Measurements from ENCODE around the gene SLC30A10. TPM values are rescaled to one million over a fixed set of nuclear protein-coding genes. Genes with fewer than 3 reads are reported as not detected.

SLC30A10 gene
- total and polyA plus RNA-seq, 10 of the 15 experiments (the other 5 are each of a cell fraction or from before 2014, with no cell fraction given) = not detected

GRCh38 chr1:219900201-219900600 lies 28.2 kb downstream of the SLC30A10 start (continued):
- TF ChIP-seq ZBTB33 (IDR thresholded peaks at IDR 0.05) = no peak
- no peak for TF ChIP-seq NFIC (IDR thresholded peaks at IDR 0.05; ENCODE audit: low read depth, low read length)

GRCh38 chr1:219898375-219898774 lies 30.0 kb downstream of the SLC30A10 start:
- no peaks in the 10 kb centered on the region for H3K4me1 ChIP-seq (ENCODE audit: control insufficient read depth, insufficient read depth, low read length)
- ChIA-PET CTCF (no interaction called here), RAD21 (ENCODE audit: unreplicated experiment) (no interaction called here), SMC1A (ENCODE audit: uncharacterized antibody, unreplicated experiment) (no interaction called here), POLR2A (no interaction called here)
- H4K20me1 ChIP-seq (ENCODE audit: control insufficient read depth, insufficient read depth) = no peaks in the 10 kb centered on the region
- H3K27me3 ChIP-seq (replicated peaks in 1 of 2; ENCODE audit: control insufficient read depth in 2 of 2, insufficient read depth in 2 of 2, low read length in 1 of 2) = no peaks in the 10 kb centered on the region
- H3K27ac ChIP-seq (ENCODE audit: control insufficient read depth, insufficient read depth) = no peak overlapping the region
- H2AFZ ChIP-seq (ENCODE audit: control insufficient read depth, low read depth, low read length) = no peak overlapping the region
- DNase-seq (ENCODE audit: low read depth, low spot score) = no peak
- in situ Hi-C loops (cut with MboI) (no loop called here), intact Hi-C loops (cut with micrococcal nuclease; ENCODE audit: unreplicated experiment) (no loop called here)
- H3K4me3 ChIP-seq = no peak overlapping the region
- H3K9me3 ChIP-seq (replicated peaks; ENCODE audit: control insufficient read depth, insufficient read depth, low read length) = no peaks in the 10 kb centered on the region
- no peak for FAIRE-seq
- no peak for ATAC-seq
- WGBS (ENCODE audit: insufficient coverage, insufficient replicate concordance, low lambda C conversion rate, missing lambda C conversion rate) = 20% methylated on average over 5 of the region's 5 CpGs
- H3K79me2 ChIP-seq (ENCODE audit: control insufficient read depth, insufficient read depth, low read length) = no peaks in the 10 kb centered on the region
- no peak for TF ChIP-seq CBFB (IDR thresholded peaks at IDR 0.05; ENCODE audit: low read depth)
- no peak for TF ChIP-seq SPI1 (IDR thresholded peaks at IDR 0.05; ENCODE audit: borderline replicate concordance, insufficient read depth, low read depth, low read length)
- TF ChIP-seq SP1 (IDR thresholded peaks at IDR 0.05; ENCODE audit: low read depth, low read length) = no peak
- TF ChIP-seq RAD21 (IDR thresholded peaks at IDR 0.05; ENCODE audit: insufficient read depth, low read depth, low read length) = no peak
- TF ChIP-seq ZNF592 (IDR thresholded peaks at IDR 0.05) = no peak
- TF ChIP-seq SUPT20H (IDR thresholded peaks at IDR 0.05; ENCODE audit: borderline replicate concordance, control insufficient read depth, low read depth, low read length) = no peak
- TF ChIP-seq MTA3 (IDR thresholded peaks at IDR 0.05; ENCODE audit: borderline replicate concordance, low read length) = no peak
- TF ChIP-seq PAX8 (IDR thresholded peaks at IDR 0.05) = no peak
- no peak for TF ChIP-seq RAD51 (IDR thresholded peaks at IDR 0.05)
- TF ChIP-seq MLLT1 (IDR thresholded peaks at IDR 0.05) = no peak
- no peak for TF ChIP-seq IKZF1 (conservative IDR thresholded peaks at IDR 0.05)
- TF ChIP-seq RELA (IDR thresholded peaks at IDR 0.05; ENCODE audit: borderline replicate concordance, partially characterized antibody) = no peak
- H3K36me3 ChIP-seq (ENCODE audit: control insufficient read depth in 2 of 2, insufficient read depth in 2 of 2, low read length in 1 of 2) = no peaks in the 10 kb centered on the region
- BruUV-seq (replicated peaks) = no TSS peak
- no peak overlapping the region for H3K9ac ChIP-seq (ENCODE audit: control insufficient read depth, insufficient read depth, low read length)
- H3K4me2 ChIP-seq (ENCODE audit: control insufficient read depth, insufficient read depth) = no peak overlapping the region
